Pancreas (tissue), 10 donors: ENCODE data around the gene ARL10. TPM values are rescaled to one million over a fixed set of nuclear protein-coding genes. Genes with fewer than 3 reads are reported as not detected.

Experiments used
- ATAC-seq, 4 donors: fragments of 200-7000 bp; cut with Tn5 transposase; one replicate each; pipeline versions ENCODE4 v1.8.0 to v1.9.1; 2020; ENCODE audit warnings: mild to moderate bottlenecking in 4 of 4, moderate library complexity in 4 of 4
- DNase-seq, 6 donors: peaks; one replicate each; pipeline ENCODE4 v3.0.0-alpha.2; 2020
- FAIRE-seq: peaks from 2 replicates; lab custom pipeline; 2012; peaks lifted over from hg19 to GRCh38; lab: Jason Lieb, UNC
- H3K27ac ChIP-seq, 4 donors: fragments of 200-600 bp; sonication (generic); 1 replicate in 3 of 4; 2 replicates in 1 of 4; pipeline versions ENCODE4 v1.5.0 to v1.8.0; 2020
- H3K27me3 ChIP-seq, 4 donors: fragments of 200-600 bp; one replicate each; pipeline ENCODE4 v1.8.0; 2021
- H3K36me3 ChIP-seq, 3 donors: fragments of 200-600 bp; sonication (generic) in 1 of 3; one replicate each; pipeline versions ENCODE4 v1.5.0 to v1.8.0; 2020 to 2021
- H3K4me1 ChIP-seq, 3 donors: fragments of 200-600 bp; one replicate each; pipeline ENCODE4 v1.8.0; 2021
- H3K4me3 ChIP-seq, 4 donors: fragments of 200-600 bp; sonication (generic) in 2 of 4; one replicate each; pipeline versions ENCODE4 v1.5.0 to v1.8.0; 2020 to 2021
- H3K9me3 ChIP-seq, 4 donors: fragments of 200-600 bp; one replicate each; pipeline ENCODE4 v1.8.0; 2021
- CTCF ChIP-seq, 4 donors: fragments of 200-600 bp; sonication (generic) in 3 of 4; IDR thresholded peaks; one replicate each; pipeline versions ENCODE4 v1.5.0 to v1.8.0; 2021; ENCODE audit warnings: antibody characterized with exemption in 4 of 4
- WGBS, 2 donors: extraction: QIAGEN DNeasy Blood & Tissue Kit; methylation state at CpG; one replicate each; pipeline ENCODE4 v1.1.7; 2013; 5-methylcytosine and 5-hydroxymethylcytosine counted together
- intact Hi-C, 3 donors: fragments of 100-400 bp; cut with DNase I; formaldehyde crosslinking; loops; one replicate each; pipeline versions ENCODE4 v1.11.1 to v1.14.2; 2022
- polyA plus RNA-seq, 2 donors: library from polyadenylated mRNA; stranded (reverse); fragments of 200-250 nt; gene quantifications; one replicate each; pipeline ENCODE4 v1.2.3, GENCODE V29; 2013
- total RNA-seq, 6 donors: library from RNA; stranded (reverse); fragmentation: NEBNext Ultra II Directional in 4 of 6; extraction: Animal tissue kit (Norgen Biotek cat#: 25700) in 4 of 6; gene quantifications; one replicate each; pipeline versions ENCODE4 v1.2.1 to v1.2.4, GENCODE V29; 2021 to 2023
- donor health status: healthy with polysubstance abuse.
- donor health status: DM: no; HTN: no; CAD: no; lungs with moderate emphysema.
- donor health status: DM: no; HTN: no; CAD: no.
- donor health status: control.
- donor health status: control.
- donor health status: Bipolar disorder and iron deficiency.
- donor health status: DM: yes; HTN: yes; CAD: no.
- donor health status: DM: no; HTN: no; CAD: no.
- donor health status: DM: no; HTN: no; CAD: no.
- donor health status: DM: yes; HTN: yes; CAD: no.

Gene ARL10
- total and polyA plus RNA-seq, 8 donors, result 0.95 to 5.3 (median 2.4) TPM

DNA sequence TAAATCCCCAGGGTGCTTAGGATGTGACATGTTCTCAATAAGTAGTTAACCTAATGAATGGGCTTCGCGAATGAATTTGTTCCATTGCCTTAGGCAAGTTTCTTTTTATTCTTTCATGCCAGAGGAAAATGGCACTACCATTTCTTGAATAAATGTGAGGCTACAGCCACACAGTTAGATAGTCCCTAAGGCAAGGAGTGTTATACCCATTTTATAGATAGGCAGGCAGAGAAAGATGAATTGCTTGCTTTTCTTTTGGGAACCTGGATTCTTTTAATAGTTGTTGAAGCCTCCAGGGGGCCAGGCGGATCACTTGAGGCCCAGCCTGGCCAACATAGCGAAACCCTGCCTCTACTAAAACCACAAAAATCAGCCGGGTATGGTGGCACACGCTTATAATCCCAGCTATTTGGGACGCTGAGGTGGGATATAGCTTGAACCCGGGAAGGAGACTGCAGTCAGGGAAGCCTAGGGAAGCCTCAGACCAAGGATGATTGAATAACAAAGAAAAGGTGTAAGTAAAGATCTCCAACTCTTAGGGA, 22.2 kb downstream of the ARL10 start:
- ATAC-seq (no peak), FAIRE-seq (no peak), DNase-seq (no peak)
- no peak for TF ChIP-seq CTCF (IDR thresholded peaks at IDR 0.05)
- H3K9me3 ChIP-seq, result no peaks in the 10 kb centered on the region
- 41 to 49% methylated on average over 8 of the region's 8 CpGs for WGBS, 2 donors
- H3K4me3 ChIP-seq, result peak overlapping the region; percentile 72 to 96 (median 75)
- intact Hi-C loops, result no loop called here
- peaks cover 0 to 24% (median 0%) of the 10 kb centered on the region in 3 donors for H3K4me1 ChIP-seq
- H3K27me3 ChIP-seq, result no peaks in the 10 kb centered on the region
- peaks cover 0 to 21% (median 14%) of the 10 kb centered on the region in 3 donors for H3K36me3 ChIP-seq
- H3K27ac ChIP-seq, result no peak overlapping the region

GRCh38 chr5:176388003-176388443, 22.7 kb downstream of the ARL10 start:
- peaks cover 0 to 18% (median 12%) of the 10 kb centered on the region in 3 donors for H3K36me3 ChIP-seq
- no peak for TF ChIP-seq CTCF (IDR thresholded peaks at IDR 0.05)
- intact Hi-C loops, result no loop called here

DNA sequence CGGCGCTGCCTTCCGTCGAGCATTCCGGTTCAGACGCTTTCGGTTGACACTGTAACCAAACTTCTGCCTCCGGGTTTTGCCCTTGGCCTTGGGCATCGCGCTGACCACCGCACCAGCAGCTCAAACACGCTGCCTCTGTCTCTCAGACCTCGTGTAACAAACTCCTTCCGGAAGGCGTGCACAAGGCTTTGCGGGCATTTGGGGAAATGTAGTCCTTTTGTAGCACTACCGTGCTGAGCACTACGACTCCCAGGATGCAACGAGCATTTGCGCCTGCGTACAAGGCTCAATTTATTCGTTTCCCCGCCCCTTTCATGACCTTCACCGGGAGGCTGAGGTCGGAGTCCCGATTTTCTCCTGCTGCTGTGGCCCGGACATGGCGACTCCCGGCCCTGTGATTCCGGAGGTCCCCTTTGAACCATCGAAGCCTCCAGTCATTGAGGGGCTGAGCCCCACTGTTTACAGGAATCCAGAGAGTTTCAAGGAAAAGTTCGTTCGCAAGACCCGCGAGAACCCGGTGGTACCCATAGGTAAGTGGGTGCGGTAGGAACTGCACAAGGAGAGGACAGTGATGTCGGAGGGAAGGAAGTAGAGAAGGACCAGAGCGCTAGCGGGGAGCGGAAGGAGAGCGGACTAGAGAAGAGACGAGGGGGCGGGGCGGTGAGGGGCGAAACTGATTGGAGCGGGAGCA, 23.3 kb downstream of the ARL10 start, which contains the start of the genes HIGD2A and NOP16:
TSS of gene HIGD2A (plus strand) at position 308 of the 691 bp plus-strand sequence. CDS start at position 377, 69 bp downstream.
TSS of gene NOP16 (minus strand) at position 155 of the 691 bp plus-strand sequence. CDS start at position 96, 59 bp downstream.
- Histone ChIP-seq H3K27ac (peak within 1 kb of the TSS; percentile 89 to 93 (median 91)), H3K4me1 (peaks cover 0 to 24% (median 0%) of the 10 kb centered on the region in 3 donors), H3K27me3 (no peaks in the 10 kb centered on the region), H3K9me3 (no peaks in the 10 kb centered on the region), H3K36me3 (peaks cover 0 to 15% (median 6%) of the 10 kb centered on the region in 3 donors), H3K4me3 (peak within 1 kb of the TSS; percentile 72 to 96 (median 75))
- peak; percentile 94 to 98 (median 94) for ATAC-seq
- peak; percentile 94 to 100 (median 98) for DNase-seq
- 0% methylated on average over 44 to 47 of the region's 47 CpGs for WGBS, 2 donors
- FAIRE-seq, result peak; percentile 79
- intact Hi-C loops, result no loop called here
- no peak for TF ChIP-seq CTCF (IDR thresholded peaks at IDR 0.05)

More at GRCh38 chr5:176388003-176388443, 22.7 kb downstream of the ARL10 start:
- H3K27ac ChIP-seq, result peak overlapping the region in 1 of 4 donors; percentile 90
- ATAC-seq (no peak), DNase-seq (peak in 1 of 6 donors; percentile 21), FAIRE-seq (no peak)
- H3K27me3 ChIP-seq, result no peaks in the 10 kb centered on the region
- 0% methylated on average over 29 of the region's 29 CpGs for WGBS, 2 donors
- peaks cover 0 to 24% (median 0%) of the 10 kb centered on the region in 3 donors for H3K4me1 ChIP-seq
- peak overlapping the region; percentile 72 to 96 (median 75) for H3K4me3 ChIP-seq
- H3K9me3 ChIP-seq, result no peaks in the 10 kb centered on the region

- no peak for FAIRE-seq
- 26 to 28% methylated on average over 40 to 41 of the region's 41 CpGs for WGBS, 2 donors
- H3K27ac ChIP-seq, result peak overlapping the region; percentile 89 to 93 (median 91)
- H3K27me3 ChIP-seq, result no peaks in the 10 kb centered on the region
- peak overlapping the region; percentile 31 to 96 (median 75) for H3K4me3 ChIP-seq
- peaks cover 0 to 24% (median 0%) of the 10 kb centered on the region in 3 donors for H3K4me1 ChIP-seq
- peaks cover 0 to 10% (median 4%) of the 10 kb centered on the region in 3 donors for H3K36me3 ChIP-seq
- ATAC-seq, result peak; percentile 36 to 55 (median 46)
- H3K9me3 ChIP-seq, result no peaks in the 10 kb centered on the region
- no peak for TF ChIP-seq CTCF (IDR thresholded peaks at IDR 0.05)
- DNase-seq, result no peak
- intact Hi-C loops, result no loop called here
These were observed 24.1 kb downstream of the ARL10 start for GRCh38 chr5:176389135-176390123.
